Measurements from ENCODE around the gene GOLGA3. TPM values are rescaled to one million over a fixed set of nuclear protein-coding genes. Genes with fewer than 3 reads are reported as not detected.

GOLGA3 gene
- total and polyA plus RNA-seq, 2 experiments from 2014 or later: 10.3 to 57.8 TPM

DNA sequence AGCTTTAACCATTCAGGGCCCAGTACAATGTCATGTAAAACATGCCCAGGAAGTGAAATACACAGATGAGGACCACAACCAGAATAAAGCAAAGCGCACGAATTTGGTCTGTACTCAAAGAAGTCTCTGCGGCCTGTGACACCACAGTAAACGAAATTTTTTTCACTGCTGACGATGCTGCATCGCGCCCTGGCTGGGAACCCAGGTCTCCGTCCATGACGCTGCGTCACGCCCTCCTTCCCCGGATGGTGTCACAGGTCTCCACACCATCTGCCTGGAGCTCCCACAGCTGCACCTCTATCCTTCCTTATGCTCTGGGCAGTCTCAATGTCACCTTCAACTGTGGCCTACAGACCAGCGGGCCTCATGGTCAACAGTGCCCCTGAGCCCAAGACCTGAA, 84.8 kb downstream of the GOLGA3 start:
- peaks cover 98% of the 10 kb centered on the region for H3K36me3 Mint-ChIP-seq (ENCODE audit: low read depth)
- peaks cover 47% of the 10 kb centered on the region for H3K36me3 ChIP-seq (ENCODE audit: insufficient read depth)

More for the DNA sequence above, 84.8 kb downstream of the GOLGA3 start:
- no peak overlapping the region for H3K27ac ChIP-seq (ENCODE audit: low read depth)
- H3K79me2 ChIP-seq (replicated peaks; ENCODE audit: insufficient read depth): peaks cover 27% of the 10 kb centered on the region
- no peaks in the 10 kb centered on the region for H3K9me2 ChIP-seq (ENCODE audit: insufficient read depth)
- H3F3A ChIP-seq (replicated peaks; ENCODE audit: low read depth): no peaks in the 10 kb centered on the region
- H3K4me2 ChIP-seq: no peak overlapping the region
- Mint-ChIP-seq H3K27ac (peak overlapping the region; percentile 37; the same call in 1 of the 2 replicates), H3K9me3 (no peaks in the 10 kb centered on the region), H3K4me1 (no peaks in the 10 kb centered on the region), H3K4me3 (no peak overlapping the region), H3K27me3 (ENCODE audit: insufficient read depth, low read depth, poor library complexity) (peaks cover 11% of the 10 kb centered on the region)
- H3K4me1 ChIP-seq (ENCODE audit: insufficient read depth): no peaks in the 10 kb centered on the region
- no peak for ATAC-seq
- peaks cover 23% of the 10 kb centered on the region for H4K20me1 ChIP-seq (replicated peaks; ENCODE audit: insufficient read depth)
- no peak overlapping the region for H2AFZ ChIP-seq
- TF ChIP-seq CREB1 (CRISPR knock-in tag; IDR thresholded peaks at IDR 0.05; ENCODE audit: low read depth): no peak
- TF ChIP-seq NANOG (IDR thresholded peaks at IDR 0.05; ENCODE audit: borderline replicate concordance): no peak
- no peak for TF ChIP-seq STAT1 (IDR thresholded peaks at IDR 0.05; ENCODE audit: unreplicated experiment)
- TF ChIP-seq ZNF114 (CRISPR knock-in tag; IDR thresholded peaks at IDR 0.05): no peak
- TF ChIP-seq, protein P1, sequence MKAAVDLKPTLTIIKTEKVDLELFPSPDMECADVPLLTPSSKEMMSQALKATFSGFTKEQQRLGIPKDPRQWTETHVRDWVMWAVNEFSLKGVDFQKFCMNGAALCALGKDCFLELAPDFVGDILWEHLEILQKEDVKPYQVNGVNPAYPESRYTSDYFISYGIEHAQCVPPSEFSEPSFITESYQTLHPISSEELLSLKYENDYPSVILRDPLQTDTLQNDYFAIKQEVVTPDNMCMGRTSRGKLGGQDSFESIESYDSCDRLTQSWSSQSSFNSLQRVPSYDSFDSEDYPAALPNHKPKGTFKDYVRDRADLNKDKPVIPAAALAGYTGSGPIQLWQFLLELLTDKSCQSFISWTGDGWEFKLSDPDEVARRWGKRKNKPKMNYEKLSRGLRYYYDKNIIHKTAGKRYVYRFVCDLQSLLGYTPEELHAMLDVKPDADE (IDR thresholded peaks at IDR 0.05): no peak
- TF ChIP-seq EZH2phosphoT487 (IDR thresholded peaks at IDR 0.05; ENCODE audit: unreplicated experiment): no peak
- TF ChIP-seq, protein P2, sequence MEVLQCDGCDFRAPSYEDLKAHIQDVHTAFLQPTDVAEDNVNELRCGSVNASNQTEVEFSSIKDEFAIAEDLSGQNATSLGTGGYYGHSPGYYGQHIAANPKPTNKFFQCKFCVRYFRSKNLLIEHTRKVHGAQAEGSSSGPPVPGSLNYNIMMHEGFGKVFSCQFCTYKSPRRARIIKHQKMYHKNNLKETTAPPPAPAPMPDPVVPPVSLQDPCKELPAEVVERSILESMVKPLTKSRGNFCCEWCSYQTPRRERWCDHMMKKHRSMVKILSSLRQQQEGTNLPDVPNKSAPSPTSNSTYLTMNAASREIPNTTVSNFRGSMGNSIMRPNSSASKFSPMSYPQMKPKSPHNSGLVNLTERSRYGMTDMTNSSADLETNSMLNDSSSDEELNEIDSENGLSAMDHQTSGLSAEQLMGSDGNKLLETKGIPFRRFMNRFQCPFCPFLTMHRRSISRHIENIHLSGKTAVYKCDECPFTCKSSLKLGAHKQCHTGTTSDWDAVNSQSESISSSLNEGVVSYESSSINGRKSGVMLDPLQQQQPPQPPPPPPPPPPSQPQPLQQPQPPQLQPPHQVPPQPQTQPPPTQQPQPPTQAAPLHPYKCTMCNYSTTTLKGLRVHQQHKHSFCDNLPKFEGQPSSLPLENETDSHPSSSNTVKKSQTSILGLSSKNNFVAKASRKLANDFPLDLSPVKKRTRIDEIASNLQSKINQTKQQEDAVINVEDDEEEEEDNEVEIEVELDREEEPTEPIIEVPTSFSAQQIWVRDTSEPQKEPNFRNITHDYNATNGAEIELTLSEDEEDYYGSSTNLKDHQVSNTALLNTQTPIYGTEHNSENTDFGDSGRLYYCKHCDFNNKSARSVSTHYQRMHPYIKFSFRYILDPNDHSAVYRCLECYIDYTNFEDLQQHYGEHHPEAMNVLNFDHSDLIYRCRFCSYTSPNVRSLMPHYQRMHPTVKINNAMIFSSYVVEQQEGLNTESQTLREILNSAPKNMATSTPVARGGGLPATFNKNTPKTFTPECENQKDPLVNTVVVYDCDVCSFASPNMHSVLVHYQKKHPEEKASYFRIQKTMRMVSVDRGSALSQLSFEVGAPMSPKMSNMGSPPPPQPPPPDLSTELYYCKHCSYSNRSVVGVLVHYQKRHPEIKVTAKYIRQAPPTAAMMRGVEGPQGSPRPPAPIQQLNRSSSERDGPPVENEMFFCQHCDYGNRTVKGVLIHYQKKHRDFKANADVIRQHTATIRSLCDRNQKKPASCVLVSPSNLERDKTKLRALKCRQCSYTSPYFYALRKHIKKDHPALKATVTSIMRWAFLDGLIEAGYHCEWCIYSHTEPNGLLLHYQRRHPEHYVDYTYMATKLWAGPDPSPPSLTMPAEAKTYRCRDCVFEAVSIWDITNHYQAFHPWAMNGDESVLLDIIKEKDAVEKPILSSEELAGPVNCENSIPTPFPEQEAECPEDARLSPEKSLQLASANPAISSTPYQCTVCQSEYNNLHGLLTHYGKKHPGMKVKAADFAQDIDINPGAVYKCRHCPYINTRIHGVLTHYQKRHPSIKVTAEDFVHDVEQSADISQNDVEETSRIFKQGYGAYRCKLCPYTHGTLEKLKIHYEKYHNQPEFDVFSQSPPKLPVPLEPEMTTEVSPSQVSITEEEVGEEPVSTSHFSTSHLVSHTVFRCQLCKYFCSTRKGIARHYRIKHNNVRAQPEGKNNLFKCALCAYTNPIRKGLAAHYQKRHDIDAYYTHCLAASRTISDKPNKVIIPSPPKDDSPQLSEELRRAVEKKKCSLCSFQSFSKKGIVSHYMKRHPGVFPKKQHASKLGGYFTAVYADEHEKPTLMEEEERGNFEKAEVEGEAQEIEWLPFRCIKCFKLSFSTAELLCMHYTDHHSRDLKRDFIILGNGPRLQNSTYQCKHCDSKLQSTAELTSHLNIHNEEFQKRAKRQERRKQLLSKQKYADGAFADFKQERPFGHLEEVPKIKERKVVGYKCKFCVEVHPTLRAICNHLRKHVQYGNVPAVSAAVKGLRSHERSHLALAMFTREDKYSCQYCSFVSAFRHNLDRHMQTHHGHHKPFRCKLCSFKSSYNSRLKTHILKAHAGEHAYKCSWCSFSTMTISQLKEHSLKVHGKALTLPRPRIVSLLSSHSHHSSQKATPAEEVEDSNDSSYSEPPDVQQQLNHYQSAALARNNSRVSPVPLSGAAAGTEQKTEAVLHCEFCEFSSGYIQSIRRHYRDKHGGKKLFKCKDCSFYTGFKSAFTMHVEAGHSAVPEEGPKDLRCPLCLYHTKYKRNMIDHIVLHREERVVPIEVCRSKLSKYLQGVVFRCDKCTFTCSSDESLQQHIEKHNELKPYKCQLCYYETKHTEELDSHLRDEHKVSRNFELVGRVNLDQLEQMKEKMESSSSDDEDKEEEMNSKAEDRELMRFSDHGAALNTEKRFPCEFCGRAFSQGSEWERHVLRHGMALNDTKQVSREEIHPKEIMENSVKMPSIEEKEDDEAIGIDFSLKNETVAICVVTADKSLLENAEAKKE (CRISPR knock-in tag; IDR thresholded peaks at IDR 0.05): no peak
- no peak for TF ChIP-seq EZH2 (IDR thresholded peaks at IDR 0.05; ENCODE audit: low read depth, unreplicated experiment)
- TF ChIP-seq, protein P3, sequence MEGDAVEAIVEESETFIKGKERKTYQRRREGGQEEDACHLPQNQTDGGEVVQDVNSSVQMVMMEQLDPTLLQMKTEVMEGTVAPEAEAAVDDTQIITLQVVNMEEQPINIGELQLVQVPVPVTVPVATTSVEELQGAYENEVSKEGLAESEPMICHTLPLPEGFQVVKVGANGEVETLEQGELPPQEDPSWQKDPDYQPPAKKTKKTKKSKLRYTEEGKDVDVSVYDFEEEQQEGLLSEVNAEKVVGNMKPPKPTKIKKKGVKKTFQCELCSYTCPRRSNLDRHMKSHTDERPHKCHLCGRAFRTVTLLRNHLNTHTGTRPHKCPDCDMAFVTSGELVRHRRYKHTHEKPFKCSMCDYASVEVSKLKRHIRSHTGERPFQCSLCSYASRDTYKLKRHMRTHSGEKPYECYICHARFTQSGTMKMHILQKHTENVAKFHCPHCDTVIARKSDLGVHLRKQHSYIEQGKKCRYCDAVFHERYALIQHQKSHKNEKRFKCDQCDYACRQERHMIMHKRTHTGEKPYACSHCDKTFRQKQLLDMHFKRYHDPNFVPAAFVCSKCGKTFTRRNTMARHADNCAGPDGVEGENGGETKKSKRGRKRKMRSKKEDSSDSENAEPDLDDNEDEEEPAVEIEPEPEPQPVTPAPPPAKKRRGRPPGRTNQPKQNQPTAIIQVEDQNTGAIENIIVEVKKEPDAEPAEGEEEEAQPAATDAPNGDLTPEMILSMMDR (conservative IDR thresholded peaks at IDR 0.05; ENCODE audit: low read depth in 2 of 2): no peak
- no peak for TF ChIP-seq POLR2AphosphoS5 (IDR thresholded peaks at IDR 0.05; ENCODE audit: low read depth)
- no peak for TF ChIP-seq JUNB (IDR thresholded peaks at IDR 0.05; ENCODE audit: unreplicated experiment)
- H3K27me3 ChIP-seq (ENCODE audit: insufficient read depth): no peaks in the 10 kb centered on the region
- no peak for DNase-seq (ENCODE audit: low spot score)
- no peak overlapping the region for H3K4me3 ChIP-seq

Measured in GM23338 (cell line).